GM08714 (cell line): ENCODE results near the gene PDE9A.

ENCODE experiments used
- H3K4me3 ChIP-seq: fragments of 200-500 bp; sonication (Bioruptor generic); 2 replicates; pipeline ENCODE4 v1.5.1; 2014; ENCODE audit warnings: mild to moderate bottlenecking, low read length, inconsistent platforms
- ZNF274 ChIP-seq: IDR thresholded peaks from 2 replicates; pipeline ENCODE4 v1.6.1; 2012; ENCODE audit warnings: mild to moderate bottlenecking, low read depth, low read length

The PDE9A gene

DNA sequence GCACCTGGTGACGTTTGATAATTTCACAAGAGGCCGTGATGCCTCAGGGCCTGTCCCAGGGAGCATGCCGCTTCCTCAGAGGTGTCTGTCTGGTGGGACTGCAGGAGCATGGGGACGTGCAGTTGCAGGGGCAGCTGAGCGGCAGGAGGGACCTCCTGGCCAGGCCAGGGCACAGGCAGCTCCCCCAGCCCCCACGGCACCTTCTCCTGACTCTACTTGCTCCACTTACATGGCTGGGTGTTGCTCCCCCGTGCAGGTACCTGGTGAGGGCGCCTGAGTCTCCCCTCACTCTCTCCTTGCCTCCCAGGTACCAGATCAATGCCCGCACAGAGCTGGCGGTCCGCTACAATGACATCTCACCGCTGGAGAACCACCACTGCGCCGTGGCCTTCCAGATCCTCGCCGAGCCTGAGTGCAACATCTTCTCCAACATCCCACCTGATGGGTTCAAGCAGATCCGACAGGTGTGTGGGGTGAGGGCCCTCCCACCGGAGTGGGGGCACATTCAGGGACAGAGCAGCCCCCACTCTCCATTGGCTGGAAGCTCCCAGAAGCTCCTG, 108.4 kb downstream of the PDE9A start:
- no peak overlapping the region for H3K4me3 ChIP-seq
- TF ChIP-seq ZNF274: no peak

- H3K4me3 ChIP-seq: no peak overlapping the region
- no peak for TF ChIP-seq ZNF274
Measured at GRCh38 chr21:42763581-42764442, 110.4 kb downstream of the PDE9A start.

- H3K4me3 ChIP-seq: no peak overlapping the region
- no peak for TF ChIP-seq ZNF274
Measured at GRCh38 chr21:42764443-42764760, 111.0 kb downstream of the PDE9A start.

GRCh38 chr21:42764883-42765282, 111.5 kb downstream of the PDE9A start:
- H3K4me3 ChIP-seq: no peak overlapping the region
- no peak for TF ChIP-seq ZNF274

- H3K4me3 ChIP-seq: no peak overlapping the region
- TF ChIP-seq ZNF274: no peak
Measured at GRCh38 chr21:42765656-42766055, 112.2 kb downstream of the PDE9A start.

DNA sequence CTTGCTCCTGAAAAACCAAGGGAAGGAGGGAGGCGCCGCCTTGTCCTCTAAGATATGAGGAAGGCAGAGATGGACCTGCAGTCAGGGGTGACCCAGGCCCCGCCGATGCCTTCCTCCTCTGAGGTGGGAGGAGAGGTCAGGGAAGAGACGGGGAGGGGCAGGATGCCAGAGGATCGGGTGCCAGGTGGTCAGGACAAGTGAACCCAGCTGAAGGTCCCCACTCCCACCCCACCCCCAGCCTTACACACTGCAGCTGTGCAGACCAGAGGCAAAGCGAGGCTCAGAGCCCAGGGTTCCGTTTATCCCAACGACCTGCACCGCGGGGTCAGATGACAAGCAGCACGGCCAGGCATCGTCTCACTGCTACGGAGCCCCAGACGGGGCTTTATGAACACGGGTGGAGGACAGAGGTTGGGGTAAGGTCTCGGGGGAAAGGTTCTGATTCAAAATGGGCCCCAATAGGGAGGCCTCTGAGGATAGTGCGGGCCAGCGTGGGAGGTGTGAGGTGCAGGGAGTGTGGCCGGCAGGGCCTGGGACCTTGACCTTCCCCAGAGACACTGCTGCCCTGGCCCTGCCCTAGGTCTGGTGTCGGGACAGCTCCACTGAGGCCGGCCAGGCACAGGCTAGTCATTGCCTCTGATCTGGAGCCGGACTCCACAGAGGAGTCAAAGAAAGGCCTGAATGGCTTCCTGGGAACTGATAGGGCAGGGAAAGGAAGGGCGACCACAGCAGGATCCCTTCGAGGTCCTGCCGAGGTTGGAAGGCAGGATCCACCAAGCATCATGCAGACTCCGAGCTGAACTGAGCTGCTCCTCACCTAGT, 113.5 kb downstream of the PDE9A start:
- no peak overlapping the region for H3K4me3 ChIP-seq
- no peak for TF ChIP-seq ZNF274

- no peak for TF ChIP-seq ZNF274
- H3K4me3 ChIP-seq: no peak overlapping the region
Measured at GRCh38 chr21:42767561-42767835, 114.1 kb downstream of the PDE9A start.

- no peak for TF ChIP-seq ZNF274
Measured at GRCh38 chr21:42768324-42769121, 115.1 kb downstream of the PDE9A start.

DNA sequence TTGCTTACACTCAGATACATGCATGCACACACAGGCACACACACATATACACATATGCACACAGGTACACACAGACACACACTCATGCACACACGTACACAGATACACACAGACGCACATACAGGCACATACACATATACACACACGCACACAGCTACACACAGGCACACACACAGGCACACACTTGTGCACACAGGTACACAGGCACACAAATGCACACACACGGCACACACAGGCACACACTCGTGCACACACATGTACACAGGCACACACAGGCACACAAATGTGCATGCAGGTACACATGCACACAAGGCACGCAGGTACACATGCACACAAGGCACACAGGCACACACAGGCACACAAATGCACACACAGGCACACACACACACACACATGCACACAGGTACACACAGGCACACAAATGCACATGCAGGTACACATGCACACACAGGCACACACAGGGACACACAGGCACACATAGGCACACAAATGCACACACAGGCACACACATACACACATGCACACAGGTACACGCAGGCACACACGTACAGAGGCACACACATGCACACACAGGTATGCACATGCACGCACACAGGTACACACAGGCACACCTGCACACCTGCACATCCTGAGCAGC, 115.9 kb downstream of the PDE9A start:
- H3K4me3 ChIP-seq: no peak overlapping the region
- TF ChIP-seq ZNF274: no peak

More at GRCh38 chr21:42768324-42769121, 115.1 kb downstream of the PDE9A start:
- no peak overlapping the region for H3K4me3 ChIP-seq

DNA sequence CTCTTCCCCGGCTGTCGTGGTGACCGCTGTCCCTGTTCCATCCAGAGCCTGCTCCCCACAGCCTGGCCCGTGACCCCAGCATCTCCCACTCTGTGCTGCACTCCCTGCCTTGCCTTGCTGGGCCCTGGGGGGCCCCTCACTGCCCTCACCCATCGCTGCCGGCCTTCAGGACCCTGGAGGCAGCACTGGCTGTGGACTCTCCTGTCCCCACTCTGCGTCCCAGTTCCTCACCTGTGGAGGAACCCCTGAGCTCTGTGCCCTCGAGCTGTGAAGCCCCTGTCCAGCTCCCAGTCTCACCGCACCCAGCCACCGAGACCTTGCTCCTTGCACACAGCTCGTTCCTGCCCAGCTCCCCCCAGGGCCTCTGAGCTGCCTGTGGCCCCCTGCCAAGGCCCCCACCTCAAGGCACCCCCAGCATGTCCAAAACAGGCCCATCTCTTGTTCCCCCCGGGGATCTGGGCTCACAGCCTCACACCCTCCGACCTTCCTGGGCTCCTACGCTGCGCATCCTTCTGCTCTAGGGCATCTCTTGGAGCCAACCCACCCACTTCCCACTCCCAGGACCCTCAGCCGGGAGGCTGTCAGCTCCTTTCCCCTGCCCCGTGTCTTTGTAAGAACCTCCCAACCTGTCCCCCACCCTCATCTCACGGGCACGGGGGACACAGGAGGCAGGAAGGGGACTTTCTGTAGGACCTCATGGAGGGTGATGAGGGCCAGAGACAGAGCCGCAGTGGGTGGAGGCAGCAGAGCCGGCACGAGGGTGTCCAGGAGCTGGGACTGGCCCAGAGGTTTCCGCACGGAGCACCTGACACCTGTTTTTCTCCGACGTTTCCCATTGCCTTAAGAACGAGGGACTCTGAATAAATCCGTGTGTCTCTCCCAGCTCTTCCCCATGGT, 116.6 kb downstream of the PDE9A start:
- TF ChIP-seq ZNF274: no peak
- no peak overlapping the region for H3K4me3 ChIP-seq

DNA sequence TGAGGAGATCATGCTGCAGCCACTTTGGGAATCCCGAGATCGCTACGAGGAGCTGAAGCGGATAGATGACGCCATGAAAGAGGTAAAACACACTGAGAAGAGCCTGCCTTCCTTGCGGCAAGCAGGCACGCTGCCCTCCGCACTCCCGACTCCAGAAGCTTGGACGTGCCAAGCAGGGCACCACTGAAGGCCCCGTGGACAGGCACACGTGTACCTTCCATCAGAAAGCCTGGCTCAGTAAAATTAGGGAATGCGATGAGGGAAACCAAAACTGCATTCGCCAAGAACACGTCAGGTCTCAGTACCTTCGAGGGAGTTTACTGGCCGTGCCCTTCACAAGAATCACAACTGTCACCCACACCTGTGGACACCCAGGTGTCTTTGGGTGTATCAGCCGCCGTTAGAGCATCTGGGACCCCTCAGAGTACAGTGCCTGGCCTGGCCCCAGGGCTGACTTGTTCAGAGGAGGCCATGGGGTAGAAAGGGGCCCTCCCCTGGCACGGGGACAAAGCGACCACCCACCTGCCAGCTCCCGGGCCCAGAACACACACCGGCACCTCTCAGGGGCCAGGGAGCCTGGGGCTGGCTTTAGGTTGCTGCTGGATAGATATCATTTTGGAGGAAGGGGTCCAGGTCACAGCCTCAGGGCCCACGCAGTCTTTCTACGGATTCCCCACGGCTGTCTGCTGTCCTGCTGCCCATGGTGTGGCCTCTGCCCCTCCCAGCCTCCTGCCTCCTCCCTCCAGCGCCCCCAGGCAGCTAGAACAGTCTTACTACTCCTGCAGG, 117.5 kb downstream of the PDE9A start:
- no peak for TF ChIP-seq ZNF274
- H3K4me3 ChIP-seq: no peak overlapping the region

GRCh38 chr21:42771503-42771805, 118.0 kb downstream of the PDE9A start:
- TF ChIP-seq ZNF274: no peak
- H3K4me3 ChIP-seq: no peak overlapping the region
